Measurements from ENCODE around the gene CFAP58. TPM values are rescaled to one million over a fixed set of nuclear protein-coding genes. Genes with fewer than 3 reads are reported as not detected.

The CFAP58 gene
- total and polyA plus RNA-seq, 8 donors: 0.12 to 0.58 (median 0.20) TPM; not detected in 3

- intact Hi-C loops (cut with DNase I; ENCODE audit: low total_unique reads): no loop called here
- Histone ChIP-seq H3K36me3 (no peaks in the 10 kb centered on the region), H3K4me1 (peaks cover 31 to 43% (median 34%) of the 10 kb centered on the region in 4 donors), H3K27ac (peak overlapping the region; percentile 91 to 100 (median 95)), H3K4me3 (no peak overlapping the region), H3K27me3 (no peaks in the 10 kb centered on the region), H3K9me3 (no peaks in the 10 kb centered on the region)
- DNase-seq: no peak
- TF ChIP-seq CTCF (IDR thresholded peaks at IDR 0.05) (no peak), EP300 (IDR thresholded peaks at IDR 0.05) (no peak), POLR2AphosphoS5 (IDR thresholded peaks at IDR 0.05) (no peak), POLR2A (IDR thresholded peaks at IDR 0.05) (no peak)
- 54 to 70% (median 57%) methylated on average over 4 of the region's 4 CpGs for WGBS, 5 donors
Measured at GRCh38 chr10:104340641-104341040, 13.0 kb upstream of the CFAP58 start.

GRCh38 chr10:104342941-104343411, 10.7 kb upstream of the CFAP58 start:
- Histone ChIP-seq H3K4me1 (peaks cover 13 to 25% (median 18%) of the 10 kb centered on the region in 4 donors), H3K36me3 (no peaks in the 10 kb centered on the region), H3K9me3 (no peaks in the 10 kb centered on the region), H3K27ac (peak overlapping the region in 1 of 5 donors; percentile 12), H3K27me3 (no peaks in the 10 kb centered on the region), H3K4me3 (no peak overlapping the region)
- intact Hi-C loops (cut with DNase I; ENCODE audit: low total_unique reads): no loop called here
- TF ChIP-seq EP300 (IDR thresholded peaks at IDR 0.05): no peak
- TF ChIP-seq POLR2AphosphoS5 (IDR thresholded peaks at IDR 0.05): no peak
- no peak for TF ChIP-seq CTCF (IDR thresholded peaks at IDR 0.05)
- no peak for TF ChIP-seq POLR2A (IDR thresholded peaks at IDR 0.05)
- 44 to 73% (median 63%) methylated on average over 3 of the region's 3 CpGs for WGBS, 5 donors
- DNase-seq: no peak

- Histone ChIP-seq H3K4me1 (peaks cover 15 to 27% (median 15%) of the 10 kb centered on the region in 4 donors), H3K36me3 (no peaks in the 10 kb centered on the region), H3K4me3 (no peak overlapping the region), H3K27me3 (no peaks in the 10 kb centered on the region), H3K27ac (no peak overlapping the region), H3K9me3 (no peaks in the 10 kb centered on the region)
- TF ChIP-seq POLR2A (IDR thresholded peaks at IDR 0.05) (no peak), CTCF (IDR thresholded peaks at IDR 0.05) (no peak), EP300 (IDR thresholded peaks at IDR 0.05) (no peak), POLR2AphosphoS5 (IDR thresholded peaks at IDR 0.05) (no peak)
- intact Hi-C loops (cut with DNase I; ENCODE audit: low total_unique reads): no loop called here
- WGBS, 5 donors: 73 to 94% (median 90%) methylated on average over 1 of the region's 1 CpG
- DNase-seq: no peak
Measured at GRCh38 chr10:104344219-104344618, 9.4 kb upstream of the CFAP58 start.

- Histone ChIP-seq H3K36me3 (no peaks in the 10 kb centered on the region), H3K9me3 (no peaks in the 10 kb centered on the region), H3K4me1 (peaks cover 9 to 27% (median 18%) of the 10 kb centered on the region in 4 donors), H3K27ac (no peak overlapping the region), H3K4me3 (no peak overlapping the region), H3K27me3 (no peaks in the 10 kb centered on the region)
- TF ChIP-seq CTCF (IDR thresholded peaks at IDR 0.05) (no peak), POLR2AphosphoS5 (IDR thresholded peaks at IDR 0.05) (no peak), POLR2A (IDR thresholded peaks at IDR 0.05) (no peak), EP300 (IDR thresholded peaks at IDR 0.05) (no peak)
- intact Hi-C loops (cut with DNase I; ENCODE audit: low total_unique reads): loop anchor here (5.0 kb wide), 1 partner anchor 33 kb away; no protein-coding TSS in a partner anchor
- no peak for DNase-seq
Measured at GRCh38 chr10:104345515-104345914, 8.1 kb upstream of the CFAP58 start.
